DMS153 treated with DMSO at 0.1 percent for 48 hours (cell line): ENCODE data around the gene GAPT.

ENCODE experiments used
- DNase-seq: peaks from one replicate; lab custom pipeline; 2025; ENCODE audit not compliant: unreplicated experiment; lab: John Stamatoyannopoulos, UW

Gene GAPT

GRCh38 chr5:58460732-58461286, 30.4 kb upstream of the GAPT start:
- DNase-seq: peak; percentile 55

DNA sequence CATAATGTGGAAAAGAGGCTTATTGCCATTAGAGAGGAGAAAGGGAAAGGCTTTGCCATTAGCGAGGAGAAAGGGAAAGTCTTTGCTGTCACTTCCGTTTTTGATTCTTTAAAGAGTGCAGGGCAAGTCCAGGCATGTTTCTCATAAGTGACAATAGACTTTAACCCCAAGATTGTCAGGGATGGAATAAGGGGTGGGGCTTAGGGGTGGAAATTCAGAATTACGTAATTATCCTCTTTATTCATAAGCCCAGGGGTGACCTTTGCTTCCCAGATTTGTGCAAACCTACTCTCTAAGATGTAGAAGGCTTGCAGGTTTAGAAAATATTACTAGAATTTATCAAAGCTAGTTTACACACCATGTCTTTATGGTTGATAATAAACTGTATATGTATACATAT, 29.1 kb upstream of the GAPT start:
- peak; percentile 7 for DNase-seq

DNA sequence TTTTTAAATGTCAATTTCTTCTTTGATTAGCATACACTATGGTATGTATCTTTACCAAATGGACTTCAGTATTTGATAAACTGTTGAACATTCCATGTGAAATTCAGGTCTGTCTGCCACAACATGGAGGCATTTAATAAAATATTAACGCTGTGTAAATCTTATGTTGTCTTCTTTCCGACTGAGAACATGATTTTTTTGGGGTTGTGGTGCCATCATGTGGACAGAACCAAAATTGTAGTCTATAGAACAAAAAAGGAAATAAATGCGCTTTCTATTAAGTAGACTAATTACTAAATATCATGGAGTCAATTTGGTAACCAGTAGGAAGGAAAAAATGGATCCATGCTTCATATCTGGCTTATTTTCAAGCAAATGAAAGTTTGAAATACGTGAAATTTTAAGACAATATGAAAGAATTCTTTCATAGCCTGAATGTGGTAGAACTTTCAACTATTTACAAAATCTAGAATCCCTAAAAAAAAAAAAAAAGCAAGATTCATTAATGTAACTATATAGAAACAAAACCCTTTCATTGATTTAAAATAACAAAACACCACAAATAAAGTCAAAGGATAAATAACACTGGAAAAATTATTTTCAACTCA, 28.5 kb upstream of the GAPT start:
- DNase-seq: no peak

GRCh38 chr5:58466939-58467338, 24.3 kb upstream of the GAPT start:
- DNase-seq: no peak

DNA sequence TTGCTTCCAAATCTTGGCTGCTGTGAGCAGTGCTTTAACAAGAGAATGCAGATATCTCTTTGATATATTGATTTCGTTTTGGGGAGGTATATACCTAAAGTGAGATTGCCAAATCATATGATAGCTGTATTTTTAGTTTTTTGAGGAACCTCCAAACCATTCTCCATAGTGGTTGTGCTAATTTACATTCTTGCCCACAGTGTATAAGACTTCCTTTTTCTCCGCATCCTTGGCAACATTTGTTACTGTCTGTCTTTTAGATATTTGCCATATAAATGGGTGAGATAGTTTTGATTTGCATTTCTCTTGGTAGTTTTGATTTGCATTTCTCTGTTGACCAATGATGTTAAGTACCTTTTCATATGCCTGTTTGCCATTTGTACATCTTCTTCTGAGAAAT, 21.3 kb upstream of the GAPT start:
- no peak for DNase-seq

DNA sequence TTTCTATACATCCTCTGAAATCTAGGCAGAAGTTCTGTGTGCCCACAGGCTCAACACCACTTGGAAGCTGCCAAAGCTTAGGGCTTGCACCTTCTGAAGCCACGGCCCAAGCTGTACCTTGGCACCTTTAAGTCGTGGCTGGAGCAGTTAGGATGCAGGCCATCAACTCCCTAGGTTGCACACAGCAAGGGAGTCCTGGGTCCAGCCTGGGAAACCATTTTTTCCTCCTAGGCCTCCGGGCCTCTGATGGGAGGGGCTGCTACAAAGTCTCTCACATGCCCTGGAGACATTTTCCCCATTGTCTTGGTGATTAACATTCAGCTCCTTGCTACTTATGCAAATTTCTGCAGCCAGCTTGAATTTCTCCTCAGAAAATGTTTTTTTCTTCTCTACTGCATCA, 15.8 kb upstream of the GAPT start:
- DNase-seq: no peak

- DNase-seq: no peak
Measured at GRCh38 chr5:58477760-58478376, 13.4 kb upstream of the GAPT start.

DNA sequence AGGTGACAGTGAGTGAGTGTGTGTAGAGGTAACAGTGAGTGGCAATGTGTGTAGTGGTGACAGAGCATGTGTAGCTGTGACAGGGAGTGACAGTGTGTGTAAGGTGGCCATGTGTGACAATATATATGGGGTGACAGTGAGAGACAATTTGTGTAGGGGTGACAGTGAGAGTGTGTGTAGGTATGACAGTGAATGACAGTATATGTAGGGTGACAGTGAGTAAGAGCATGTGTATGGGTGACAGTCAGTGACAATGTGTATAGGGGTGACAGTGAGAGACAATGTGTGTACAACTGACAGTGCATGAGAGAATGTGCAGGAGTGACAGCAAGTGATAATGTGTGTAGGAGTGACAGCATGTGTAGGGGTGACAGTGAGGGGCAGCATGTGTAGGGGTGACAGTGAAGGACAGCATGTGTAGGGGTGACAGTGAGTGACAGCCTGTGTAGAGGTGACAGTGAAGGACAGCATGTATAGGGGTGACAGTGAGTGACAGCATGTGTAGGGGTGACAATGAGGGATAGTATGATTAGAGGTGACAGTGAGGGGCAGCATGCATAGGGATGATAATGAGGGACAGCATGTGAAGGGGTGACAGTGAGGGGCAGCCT, 10.1 kb upstream of the GAPT start:
- no peak for DNase-seq

GRCh38 chr5:58481828-58482227, 9.4 kb upstream of the GAPT start:
- no peak for DNase-seq

DNA sequence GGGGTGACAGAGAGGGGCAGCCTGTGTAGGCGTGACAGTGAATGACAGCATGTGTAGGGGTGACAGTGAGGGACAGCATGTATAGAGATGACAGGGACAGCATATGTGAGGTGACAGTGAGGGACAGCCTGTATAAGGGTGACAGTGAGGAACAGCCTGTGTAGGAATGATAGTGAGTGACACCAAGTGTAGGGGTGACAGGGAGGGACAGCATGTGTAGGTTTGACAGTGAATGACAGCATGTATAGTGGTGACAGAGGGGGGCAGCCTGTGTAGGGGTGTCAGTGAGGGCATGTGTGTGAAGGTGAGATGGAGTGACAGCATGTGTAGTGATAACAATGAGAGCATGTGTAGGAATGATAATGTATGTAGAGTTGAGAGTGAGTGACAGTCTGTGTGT, 8.7 kb upstream of the GAPT start:
- no peak for DNase-seq

GRCh38 chr5:58484505-58484904, 6.7 kb upstream of the GAPT start:
- DNase-seq: no peak

DNA sequence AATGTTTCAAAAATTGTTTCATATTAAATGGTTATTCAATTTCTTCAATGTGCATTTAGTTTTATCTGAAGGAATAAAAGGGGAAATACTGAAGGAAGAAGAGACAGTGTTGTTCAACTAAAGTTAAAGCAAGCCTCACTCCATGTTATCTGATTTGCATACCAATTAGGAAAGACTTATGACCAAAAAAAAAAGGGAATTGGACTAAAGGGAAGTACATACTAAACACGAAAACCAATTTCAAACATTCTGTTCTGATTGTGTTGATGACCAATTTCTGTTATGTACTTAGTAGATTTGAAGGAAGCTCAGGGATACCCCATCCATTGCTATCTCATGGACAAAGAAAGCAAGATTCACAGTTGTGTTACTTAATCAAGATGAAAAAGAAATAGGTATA, 4.9 kb upstream of the GAPT start:
- no peak for DNase-seq

- no peak for DNase-seq
Measured at GRCh38 chr5:58490402-58491050, 709 bp upstream of the GAPT start.

GRCh38 chr5:58493141-58493540, 1.9 kb downstream of the GAPT start:
- DNase-seq: no peak

- DNase-seq: no peak
Measured at GRCh38 chr5:58496488-58496887, 5.3 kb downstream of the GAPT start.

GRCh38 chr5:58497386-58497785, 6.2 kb downstream of the GAPT start:
- DNase-seq: no peak

- DNase-seq: no peak
Measured at GRCh38 chr5:58497921-58498320, 6.7 kb downstream of the GAPT start.

DNA sequence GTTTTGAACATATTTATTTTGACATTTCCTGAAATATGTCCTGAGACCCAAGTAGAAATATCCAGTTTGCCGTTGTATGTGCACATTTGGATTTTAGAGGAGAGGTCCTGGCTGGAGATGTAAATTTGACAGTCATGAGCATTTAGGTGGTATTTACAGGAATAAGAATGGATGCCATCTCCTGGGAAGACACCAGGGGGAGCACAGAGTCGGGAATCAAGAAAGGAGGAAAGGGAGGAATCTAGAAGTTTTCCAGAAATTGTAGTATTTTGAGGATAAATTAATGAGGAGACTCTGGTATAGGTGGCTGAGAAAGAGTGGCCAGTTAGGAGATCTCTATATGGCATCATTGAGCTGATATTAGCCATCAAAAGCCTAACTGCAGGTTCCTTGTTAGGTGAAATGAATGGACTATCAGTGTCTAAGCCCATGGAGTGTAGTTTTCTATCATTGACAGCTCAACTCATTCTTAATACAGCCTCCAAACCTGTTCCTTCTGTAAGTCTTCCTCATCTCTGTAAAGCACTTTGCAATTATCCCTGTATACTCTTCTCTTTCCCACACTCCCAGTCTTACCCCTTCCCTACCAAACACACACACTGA, 7.2 kb downstream of the GAPT start:
- DNase-seq: no peak

DNA sequence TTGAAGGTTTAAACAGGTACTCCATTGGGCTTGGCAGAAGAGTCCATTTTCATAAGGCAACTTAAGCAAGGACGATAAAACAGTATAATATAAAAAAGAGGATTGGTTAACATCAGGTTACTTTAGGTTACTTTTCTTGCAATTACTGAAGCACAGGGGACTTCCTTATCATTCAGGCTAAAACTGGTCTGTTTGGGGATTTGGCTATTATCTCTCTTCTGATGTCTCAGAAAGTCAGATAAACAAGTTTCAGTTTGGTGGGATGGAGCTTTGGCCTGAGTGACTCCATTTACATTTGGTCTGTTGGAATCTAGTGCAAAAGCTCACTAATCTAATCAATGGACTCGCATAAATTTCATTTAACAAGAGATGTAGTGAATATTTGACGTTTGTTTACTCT, 8.0 kb downstream of the GAPT start:
- DNase-seq: no peak

DNA sequence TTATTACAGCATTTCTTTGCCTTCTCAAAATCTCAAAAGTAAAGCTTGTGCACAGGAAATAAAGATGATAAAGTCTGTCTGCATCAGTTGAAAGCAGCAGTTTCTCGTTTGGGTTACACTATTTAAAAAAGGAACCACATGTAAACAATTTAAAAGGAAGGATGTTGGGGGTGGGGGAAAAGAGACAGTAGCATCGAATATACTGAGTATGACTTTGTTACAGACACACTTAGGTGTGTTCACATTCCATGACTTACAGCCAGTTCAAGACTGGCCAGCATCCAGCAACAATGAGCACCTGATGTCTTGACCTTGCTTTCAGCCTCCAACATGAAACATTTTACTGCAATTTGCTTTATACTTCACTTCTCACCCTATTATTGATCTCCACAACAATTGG, 8.7 kb downstream of the GAPT start:
- DNase-seq: no peak

DNA sequence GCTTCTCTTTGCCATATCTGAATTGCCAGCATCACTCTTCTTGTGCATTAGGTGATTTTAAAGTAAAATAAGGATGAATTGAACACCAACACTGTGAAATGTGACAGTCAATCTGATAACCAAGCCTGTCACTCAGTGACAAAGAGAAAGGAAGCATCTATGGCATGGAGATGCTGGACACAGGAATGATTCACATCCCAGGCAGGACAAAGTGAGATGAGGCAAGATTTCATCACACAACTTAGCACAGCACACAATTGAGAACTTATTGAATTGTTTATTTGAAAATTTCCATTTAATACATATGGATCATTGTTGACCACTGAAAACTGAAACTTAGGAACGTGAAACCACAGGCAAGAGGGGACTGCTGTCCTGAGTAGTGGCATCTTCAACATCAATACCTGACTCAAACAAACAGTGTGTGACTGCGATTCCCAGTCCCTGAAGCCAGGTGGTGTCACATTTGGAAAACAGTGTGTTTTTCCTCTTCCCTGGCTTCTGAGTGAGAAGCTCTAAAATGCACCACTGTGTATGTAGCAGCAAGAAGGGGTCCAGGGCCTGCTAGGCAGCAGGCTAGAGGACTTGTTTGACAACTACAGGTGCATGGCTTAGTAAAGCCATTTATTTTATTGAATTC, 10.7 kb downstream of the GAPT start:
- DNase-seq: no peak
